ENCODE measurements around the gene RPS21. TPM values are rescaled to one million over a fixed set of nuclear protein-coding genes. Genes with fewer than 3 reads are reported as not detected.
"Not testable (repeated sequence)": the region's sequence is repeated elsewhere in the genome, so short reads cannot be mapped to it uniquely, and the experiment has no call there.

Gene RPS21
- total RNA-seq, 1 donor from 2014 or later = 2,912 TPM

DNA sequence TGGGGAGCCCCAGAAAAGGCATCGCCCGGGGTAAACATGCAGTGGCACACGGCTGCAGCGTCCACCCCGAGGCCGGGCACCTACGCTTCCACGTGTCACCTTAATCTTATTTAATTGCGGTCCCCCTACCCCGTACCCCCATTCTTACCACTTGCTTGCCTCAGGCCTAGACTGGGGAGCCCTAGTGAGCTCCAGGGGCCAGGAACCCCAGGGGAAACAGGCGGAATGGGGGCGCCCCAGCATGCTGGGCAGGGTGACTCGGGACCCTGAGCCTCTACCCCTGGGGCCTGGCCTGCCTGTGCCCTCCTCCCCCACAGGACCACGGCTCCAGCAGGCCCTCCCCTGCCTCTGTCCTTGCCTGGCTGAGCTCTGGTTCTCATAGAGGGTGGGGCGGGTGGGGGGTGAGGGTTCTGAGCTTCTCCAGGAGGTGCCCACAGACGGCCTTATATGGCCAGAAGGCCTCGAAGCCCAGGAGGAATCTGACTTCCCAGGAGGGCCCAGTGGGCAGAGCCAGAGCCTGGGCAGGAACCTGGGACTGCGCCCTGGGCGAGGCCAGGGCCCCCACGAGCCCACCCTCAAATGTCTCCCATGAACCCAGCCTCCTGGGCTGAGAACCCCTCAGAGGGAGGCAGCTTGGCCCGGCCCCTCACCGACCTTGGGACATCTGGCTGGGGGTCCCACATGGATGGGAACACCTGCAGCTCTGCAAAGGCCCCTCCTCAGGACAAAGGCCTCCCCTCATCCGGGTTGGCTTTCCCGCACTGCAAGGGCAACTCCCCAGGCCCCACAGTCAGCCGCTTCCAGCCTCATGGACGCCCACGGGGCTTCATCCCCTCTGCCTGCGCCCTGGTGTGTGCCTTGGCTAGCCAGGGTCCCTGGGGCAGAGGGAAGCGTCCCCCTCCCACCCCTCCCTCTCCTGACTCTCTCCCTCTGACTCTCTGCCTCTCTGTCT, 14.6 kb upstream of the RPS21 start:
- DNase-seq = no peak
- ATAC-seq (ENCODE audit: low read depth) = no peak
- H3K4me3 Mint-ChIP-seq = no peak overlapping the region
- intact Hi-C loops (cut with micrococcal nuclease) = no loop called here
- no peaks in the 10 kb centered on the region for H3K9me3 Mint-ChIP-seq
- H3K4me1 Mint-ChIP-seq = peaks cover 17% of the 10 kb centered on the region
- CTCF ChIA-PET = no interaction called here
- H3K27ac Mint-ChIP-seq = no peak overlapping the region
- POLR2A ChIA-PET = no interaction called here
- peaks cover 2% of the 10 kb centered on the region for H3K27me3 Mint-ChIP-seq
- TF ChIP-seq, protein P1, sequence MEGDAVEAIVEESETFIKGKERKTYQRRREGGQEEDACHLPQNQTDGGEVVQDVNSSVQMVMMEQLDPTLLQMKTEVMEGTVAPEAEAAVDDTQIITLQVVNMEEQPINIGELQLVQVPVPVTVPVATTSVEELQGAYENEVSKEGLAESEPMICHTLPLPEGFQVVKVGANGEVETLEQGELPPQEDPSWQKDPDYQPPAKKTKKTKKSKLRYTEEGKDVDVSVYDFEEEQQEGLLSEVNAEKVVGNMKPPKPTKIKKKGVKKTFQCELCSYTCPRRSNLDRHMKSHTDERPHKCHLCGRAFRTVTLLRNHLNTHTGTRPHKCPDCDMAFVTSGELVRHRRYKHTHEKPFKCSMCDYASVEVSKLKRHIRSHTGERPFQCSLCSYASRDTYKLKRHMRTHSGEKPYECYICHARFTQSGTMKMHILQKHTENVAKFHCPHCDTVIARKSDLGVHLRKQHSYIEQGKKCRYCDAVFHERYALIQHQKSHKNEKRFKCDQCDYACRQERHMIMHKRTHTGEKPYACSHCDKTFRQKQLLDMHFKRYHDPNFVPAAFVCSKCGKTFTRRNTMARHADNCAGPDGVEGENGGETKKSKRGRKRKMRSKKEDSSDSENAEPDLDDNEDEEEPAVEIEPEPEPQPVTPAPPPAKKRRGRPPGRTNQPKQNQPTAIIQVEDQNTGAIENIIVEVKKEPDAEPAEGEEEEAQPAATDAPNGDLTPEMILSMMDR (IDR thresholded peaks at IDR 0.05) = no peak
- no peaks in the 10 kb centered on the region for H3K36me3 Mint-ChIP-seq (ENCODE audit: low read depth)

DNA sequence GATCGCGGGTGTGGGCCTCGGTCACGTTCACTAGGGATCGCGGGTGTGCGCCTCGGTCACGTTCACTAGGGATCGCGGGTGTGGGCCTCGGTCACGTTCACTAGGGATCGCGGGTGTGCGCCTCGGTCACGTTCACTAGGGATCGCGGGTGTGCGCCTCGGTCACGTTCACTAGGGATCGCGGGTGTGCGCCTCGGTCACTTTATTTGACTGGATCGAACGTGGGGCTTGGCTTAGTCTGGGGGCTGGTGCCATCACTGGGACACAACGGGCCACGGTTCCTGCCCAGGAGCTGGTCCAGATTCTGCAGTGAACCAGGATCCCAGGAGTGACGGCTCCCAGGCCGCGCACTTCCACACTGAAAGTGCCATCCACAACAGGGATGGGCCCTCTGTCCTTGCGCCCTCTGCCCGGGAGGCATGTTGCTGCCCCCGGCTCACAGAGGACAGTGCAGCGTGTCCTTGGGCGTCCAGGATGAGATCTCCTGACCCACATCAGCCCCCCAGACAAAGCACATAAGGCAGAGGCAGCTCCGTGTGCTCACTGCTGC, 13.2 kb upstream of the RPS21 start:
- DNase-seq; H3K36me3 Mint-ChIP-seq (ENCODE audit: low read depth); ATAC-seq (ENCODE audit: low read depth); H3K27ac Mint-ChIP-seq; H3K4me3 Mint-ChIP-seq; H3K27me3 Mint-ChIP-seq; H3K9me3 Mint-ChIP-seq: not testable (repeated sequence)
- intact Hi-C loops (cut with micrococcal nuclease) = loop anchor here (2.0 kb wide), 1 partner anchor 71 kb away; the partner anchor contains the start of gene ADRM1
- ChIA-PET CTCF (interaction anchor here (2.4 kb wide), 1 partner anchor 73 kb away, joined by 11 read pairs; no protein-coding TSS in a partner anchor), POLR2A (interaction anchor here (0.6 kb wide), 1 partner anchor 34 kb away, joined by 6 read pairs; no protein-coding TSS in a partner anchor)
- peaks cover 12% of the 10 kb centered on the region for H3K4me1 Mint-ChIP-seq

DNA sequence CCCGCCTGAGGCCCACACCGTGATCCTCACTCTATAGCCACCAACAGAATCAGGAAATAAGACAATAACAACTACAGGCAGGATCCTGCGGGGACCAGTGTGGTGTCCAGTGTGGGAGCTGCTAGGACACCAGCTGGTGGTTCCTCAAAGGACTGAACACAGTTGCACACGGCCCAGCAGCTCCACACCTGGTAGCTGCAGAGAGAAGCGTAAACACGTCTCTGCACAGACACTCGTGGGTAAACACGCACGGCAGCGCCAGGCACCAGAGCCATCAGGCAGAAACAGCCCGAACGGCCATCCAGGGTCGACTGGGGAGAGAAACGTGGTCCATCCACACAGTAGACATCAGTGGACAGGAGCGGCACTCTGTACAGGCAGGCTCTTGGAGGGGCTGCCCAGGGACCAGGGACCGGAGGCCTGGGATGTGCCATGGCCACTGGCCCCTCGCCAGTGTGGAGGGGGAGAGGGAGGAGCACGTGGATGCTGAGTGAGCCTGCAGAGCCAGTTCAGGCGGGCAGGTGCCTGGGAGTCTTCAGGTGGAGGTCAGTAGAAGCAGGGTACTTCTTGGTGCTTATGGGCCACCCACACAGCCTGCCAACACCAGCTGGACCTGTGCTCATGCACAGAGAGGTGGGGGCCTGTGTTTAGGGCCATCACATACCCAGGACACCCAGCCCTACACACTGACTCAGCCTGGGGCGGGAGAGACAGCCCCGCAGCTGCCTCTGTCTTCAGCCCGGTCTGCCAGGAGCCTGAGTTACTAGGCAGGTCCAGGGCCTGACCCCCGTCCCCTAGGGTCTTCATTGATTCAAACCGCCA, 12.4 kb upstream of the RPS21 start:
- intact Hi-C loops (cut with micrococcal nuclease) = loop anchor here (2.0 kb wide), 1 partner anchor 72 kb away; the partner anchor contains the start of gene ADRM1
- no peak for ATAC-seq (ENCODE audit: low read depth)
- H3K4me3 Mint-ChIP-seq = no peak overlapping the region
- TF ChIP-seq, protein P1 (IDR thresholded peaks at IDR 0.05) = no peak
- H3K27ac Mint-ChIP-seq = no peak overlapping the region
- H3K4me1 Mint-ChIP-seq = peaks cover 6% of the 10 kb centered on the region
- DNase-seq = no peak
- H3K9me3 Mint-ChIP-seq = no peaks in the 10 kb centered on the region
- no peaks in the 10 kb centered on the region for H3K36me3 Mint-ChIP-seq (ENCODE audit: low read depth)
- CTCF ChIA-PET = interaction anchor here (1.0 to 2.4 kb wide), 3 partner anchors 72 to 242 kb away, joined by 3 to 11 read pairs (median 7); partner anchors contain the start of gene ADRM1
- no peaks in the 10 kb centered on the region for H3K27me3 Mint-ChIP-seq
- POLR2A ChIA-PET = interaction anchor here (0.6 to 1.6 kb wide), 4 partner anchors 11 to 74 kb away, joined by 3 to 9 read pairs (median 6); partner anchors contain the start of gene RPS21

DNA sequence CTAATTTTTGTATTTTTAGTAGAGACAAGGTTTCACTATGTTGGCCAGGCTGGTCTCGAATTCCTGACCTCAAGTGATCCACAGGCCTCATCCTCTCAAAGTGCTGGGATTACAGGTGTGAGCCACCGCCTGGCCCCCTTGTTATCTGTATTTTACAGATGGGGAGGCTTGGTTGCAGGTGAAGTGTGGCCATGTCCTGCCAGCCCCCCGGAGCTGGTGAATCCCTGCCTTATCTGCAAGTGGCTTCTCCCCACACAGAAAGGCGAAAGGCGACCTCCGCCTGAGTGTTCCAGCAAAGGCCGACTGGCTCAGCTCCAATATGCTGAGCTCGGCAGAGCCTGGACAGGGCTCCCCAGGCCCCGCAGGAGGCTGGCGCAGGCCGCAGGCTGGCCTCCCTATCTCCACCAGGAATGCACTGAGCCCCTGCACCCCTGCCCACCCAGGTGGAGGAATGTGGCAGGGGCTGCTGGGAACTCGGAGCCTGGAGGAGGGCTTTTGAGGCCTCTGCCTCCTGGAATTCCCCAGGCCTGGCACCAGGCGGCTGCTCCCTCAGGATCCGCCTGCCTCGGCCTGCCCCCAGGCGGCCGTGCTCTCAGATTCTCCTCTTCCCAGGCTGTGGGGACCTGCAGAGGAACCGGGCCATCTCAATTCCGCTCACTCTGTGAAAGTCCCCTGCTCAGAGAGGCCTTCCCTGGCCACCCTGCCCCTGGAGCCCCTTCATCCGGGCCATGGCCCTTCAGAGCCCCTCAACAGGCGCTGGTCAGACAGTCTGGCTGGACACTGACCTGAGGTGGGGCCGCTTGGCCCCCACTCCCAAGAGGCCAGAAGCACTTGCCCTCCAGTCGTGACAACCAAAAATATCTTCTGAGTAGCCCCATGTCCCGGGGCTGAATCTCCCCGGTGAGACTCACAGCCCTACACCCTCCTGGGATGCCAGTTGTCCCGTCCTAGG, 10.5 kb upstream of the RPS21 start:
- ATAC-seq (ENCODE audit: low read depth) (no peak), DNase-seq (no peak)
- peaks cover 5% of the 10 kb centered on the region for H3K4me1 Mint-ChIP-seq
- no peak overlapping the region for H3K4me3 Mint-ChIP-seq
- no peaks in the 10 kb centered on the region for H3K36me3 Mint-ChIP-seq (ENCODE audit: low read depth)
- intact Hi-C loops (cut with micrococcal nuclease) = no loop called here
- H3K9me3 Mint-ChIP-seq = no peaks in the 10 kb centered on the region
- no peak overlapping the region for H3K27ac Mint-ChIP-seq
- ChIA-PET POLR2A (interaction anchor here (1.6 kb wide), 1 partner anchor 10 kb away, joined by 9 read pairs; the partner anchor contains the start of gene RPS21), CTCF (interaction anchor here (1.3 to 2.4 kb wide), 2 partner anchors 74 to 76 kb away, joined by 7 to 11 read pairs; partner anchors contain the start of gene ADRM1)
- H3K27me3 Mint-ChIP-seq = no peaks in the 10 kb centered on the region
- TF ChIP-seq, protein P1 (IDR thresholded peaks at IDR 0.05) = no peak
